ENCODE data around the gene SPP1.

The SPP1 gene

DNA sequence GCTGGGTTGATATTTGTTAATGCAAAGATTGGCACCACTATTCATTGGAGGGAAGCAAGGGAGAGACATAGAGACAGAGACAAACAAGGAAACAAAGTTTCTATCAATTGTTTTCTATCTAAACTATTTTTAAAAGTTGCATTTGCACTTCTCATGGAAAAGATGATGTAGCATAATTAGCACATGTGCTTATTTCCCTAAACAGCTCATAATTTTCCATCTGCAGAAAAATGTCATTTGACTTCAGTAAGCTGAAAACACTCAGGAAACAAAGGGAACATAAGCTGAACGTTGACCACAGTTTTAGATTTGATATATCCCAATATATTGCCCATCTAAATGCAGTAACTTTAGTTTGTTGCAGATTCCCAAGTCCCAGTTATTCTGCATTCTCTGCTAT, 18.5 kb upstream of the SPP1 start:
- DNase-seq: no peak

DNA sequence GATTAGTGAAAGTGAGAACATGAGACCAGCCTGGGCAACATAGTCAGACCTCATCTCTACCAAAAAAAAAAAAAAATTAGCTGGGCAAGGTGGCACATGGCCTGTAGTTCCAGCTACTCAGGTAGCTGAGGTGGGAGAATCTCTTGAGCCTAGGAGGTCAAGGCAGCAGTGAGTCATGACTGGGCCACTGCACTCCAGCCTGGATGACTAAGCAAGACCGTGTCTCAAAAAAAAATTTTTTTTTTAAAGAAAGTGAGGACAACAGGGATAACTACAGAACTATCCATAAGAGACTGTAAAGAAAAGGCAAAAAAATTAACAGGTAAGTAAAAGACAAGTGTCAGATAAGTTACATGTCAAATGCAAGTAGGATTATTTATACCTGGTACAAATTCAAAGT, 13.5 kb upstream of the SPP1 start:
- no peak for DNase-seq

DNA sequence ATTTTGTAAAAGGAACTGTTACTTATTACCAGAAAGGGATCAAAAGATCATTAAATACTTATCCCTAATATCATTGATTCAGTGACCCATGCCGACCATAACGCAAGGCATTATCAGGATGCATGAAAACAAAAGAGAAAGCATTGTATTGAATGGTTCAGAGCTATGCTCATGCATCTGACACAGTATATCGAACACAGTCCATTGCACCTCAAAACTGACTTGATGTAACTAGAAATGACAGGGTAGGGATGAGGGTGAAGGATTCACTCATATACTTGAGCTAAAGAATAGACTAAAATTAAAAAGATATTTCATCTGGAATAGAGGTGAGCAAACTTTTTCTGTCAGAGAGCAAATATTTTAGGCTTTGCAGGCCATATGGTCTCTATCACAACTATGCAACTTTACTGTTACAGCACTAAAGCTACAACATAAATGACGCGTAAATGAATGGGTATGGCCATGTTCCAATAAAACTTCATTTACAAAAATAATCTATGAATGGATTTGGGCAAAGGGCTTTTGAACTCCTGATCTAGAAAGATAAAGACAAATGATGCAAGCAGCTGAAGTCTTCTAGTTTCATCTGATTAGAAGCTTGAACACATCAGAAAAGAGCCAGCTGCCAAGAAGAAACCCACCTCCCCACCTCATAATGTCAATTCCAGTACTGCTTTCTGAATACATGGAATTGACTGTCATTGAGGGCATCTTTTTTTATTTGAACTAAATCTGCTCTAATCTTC, 12.9 kb upstream of the SPP1 start:
- no peak for DNase-seq

DNA sequence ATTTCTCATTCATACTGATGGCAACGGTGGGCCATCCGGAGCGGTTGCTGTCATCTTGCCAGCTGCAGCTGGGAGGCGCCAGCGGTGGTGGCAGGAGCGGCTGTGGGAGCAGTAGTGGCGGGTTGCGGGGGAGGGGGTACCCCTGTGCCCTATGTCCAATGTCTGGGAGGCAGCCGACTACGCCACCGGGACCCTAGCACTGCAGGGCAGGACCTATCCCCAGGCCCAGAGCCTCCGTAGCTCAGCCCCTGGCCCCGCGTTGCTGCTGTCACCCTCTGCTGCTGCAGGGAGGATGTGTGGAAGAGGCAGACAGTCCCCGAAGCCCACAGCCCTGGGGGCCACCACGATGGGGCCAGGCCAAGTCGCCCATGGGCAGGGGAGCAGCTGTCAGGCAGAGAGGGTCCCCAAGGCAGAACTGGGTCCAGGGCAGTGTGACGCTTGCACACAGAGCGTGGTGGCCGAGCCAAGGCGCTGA, 10.0 kb upstream of the SPP1 start:
- no peak for DNase-seq

DNA sequence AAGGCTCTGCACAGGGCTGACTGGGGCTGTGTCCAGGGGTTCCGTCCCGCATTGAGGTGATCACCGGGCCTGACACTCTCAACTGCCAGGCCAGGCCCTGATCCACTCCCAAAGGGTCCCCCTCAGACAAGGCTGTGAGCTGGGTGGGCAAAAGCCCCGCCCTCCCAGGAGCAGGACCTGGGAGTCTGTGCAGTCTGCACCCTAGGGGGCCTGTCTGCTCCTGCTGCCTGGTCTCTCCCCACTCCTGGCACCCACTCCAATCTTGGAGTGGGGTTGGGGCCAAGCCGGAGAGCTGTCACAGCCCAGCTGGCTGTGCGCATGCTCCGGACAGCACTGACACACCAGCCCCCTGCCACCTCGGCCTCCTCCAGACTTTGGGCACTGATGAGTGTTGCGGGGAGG, 9.4 kb upstream of the SPP1 start:
- DNase-seq: no peak

GRCh38 chr4:87967193-87967592, 8.3 kb upstream of the SPP1 start:
- no peak for DNase-seq

GRCh38 chr4:87970121-87970520, 5.4 kb upstream of the SPP1 start:
- no peak for DNase-seq

- no peak for DNase-seq
These were observed 3.6 kb upstream of the SPP1 start for GRCh38 chr4:87971866-87972265.

- no peak for DNase-seq
These were observed 2.0 kb upstream of the SPP1 start for GRCh38 chr4:87973283-87974169.

GRCh38 chr4:87974856-87975462, 555 bp upstream of the SPP1 start:
- no peak for DNase-seq

DNA sequence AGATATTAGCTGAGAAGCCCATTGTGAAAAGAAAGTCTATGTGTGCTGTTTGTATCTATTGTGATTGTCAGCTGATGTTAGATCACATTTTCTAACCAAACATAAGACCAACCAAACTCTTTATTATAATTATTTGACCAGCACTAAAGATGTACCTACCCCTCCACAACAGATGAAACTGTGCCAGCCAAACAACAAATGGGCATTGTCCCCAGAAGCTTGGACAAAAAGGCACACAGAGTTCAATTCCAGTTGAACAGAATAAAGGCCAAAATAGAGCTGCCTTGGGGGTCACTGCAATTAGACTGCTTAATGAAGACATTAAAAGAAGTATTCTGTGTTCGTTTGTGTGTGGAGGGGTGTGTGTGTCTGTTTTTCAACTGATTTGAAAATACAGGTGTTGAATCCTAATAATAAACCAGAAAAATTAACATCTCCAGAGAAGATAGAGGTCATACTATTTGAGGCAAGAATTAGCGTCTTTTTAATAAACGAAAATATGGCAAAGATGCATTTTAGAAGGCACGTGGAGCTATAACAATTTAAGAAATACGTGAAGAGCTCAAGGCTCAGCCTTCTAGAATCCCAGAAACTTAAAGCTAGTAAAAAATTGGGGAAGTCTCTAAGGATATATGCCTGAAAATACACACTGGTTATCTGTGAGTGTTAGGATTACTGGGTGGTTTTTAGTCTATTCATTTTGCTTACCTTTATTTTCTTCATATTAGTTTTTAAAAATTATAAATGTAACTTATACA, 2.2 kb downstream of the SPP1 start:
- no peak for DNase-seq

GRCh38 chr4:87978681-87979080, 3.2 kb downstream of the SPP1 start:
- no peak for DNase-seq

DNA sequence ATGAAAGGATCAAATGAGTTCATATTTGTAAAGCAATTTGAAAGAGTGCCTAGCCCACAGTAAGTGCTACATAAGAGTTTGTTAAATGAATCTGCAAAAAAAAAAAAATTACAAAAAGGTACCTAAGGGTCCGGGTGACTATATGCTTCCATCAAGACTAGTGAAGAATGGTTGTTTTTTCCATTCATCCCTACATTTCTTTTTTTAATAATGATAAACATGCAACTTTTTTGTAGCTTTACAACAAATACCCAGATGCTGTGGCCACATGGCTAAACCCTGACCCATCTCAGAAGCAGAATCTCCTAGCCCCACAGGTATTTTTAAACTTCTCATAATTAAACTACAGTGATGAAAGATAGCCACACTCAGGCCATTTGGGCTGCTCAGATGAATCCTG, 4.3 kb downstream of the SPP1 start:
- DNase-seq: no peak

DNA sequence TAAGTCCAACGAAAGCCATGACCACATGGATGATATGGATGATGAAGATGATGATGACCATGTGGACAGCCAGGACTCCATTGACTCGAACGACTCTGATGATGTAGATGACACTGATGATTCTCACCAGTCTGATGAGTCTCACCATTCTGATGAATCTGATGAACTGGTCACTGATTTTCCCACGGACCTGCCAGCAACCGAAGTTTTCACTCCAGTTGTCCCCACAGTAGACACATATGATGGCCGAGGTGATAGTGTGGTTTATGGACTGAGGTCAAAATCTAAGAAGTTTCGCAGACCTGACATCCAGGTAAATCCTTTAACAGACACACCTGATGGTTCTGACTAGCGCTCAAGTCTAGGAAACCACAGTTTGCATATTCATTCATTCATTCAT, 6.0 kb downstream of the SPP1 start:
- no peak for DNase-seq

GRCh38 chr4:87982036-87982435, 6.5 kb downstream of the SPP1 start:
- DNase-seq: no peak

- no peak for DNase-seq
These were observed 7.0 kb downstream of the SPP1 start for GRCh38 chr4:87982446-87983010.

- DNase-seq: no peak
These were observed 8.5 kb downstream of the SPP1 start for GRCh38 chr4:87983996-87984395.

GRCh38 chr4:87985097-87985886, 9.8 kb downstream of the SPP1 start:
- no peak for DNase-seq

GRCh38 chr4:87985887-87986200, 10.3 kb downstream of the SPP1 start:
- DNase-seq: no peak

- no peak for DNase-seq
These were observed 11.0 kb downstream of the SPP1 start for GRCh38 chr4:87986508-87986907.

GRCh38 chr4:87989765-87990164, 14.3 kb downstream of the SPP1 start:
- no peak for DNase-seq

DNA sequence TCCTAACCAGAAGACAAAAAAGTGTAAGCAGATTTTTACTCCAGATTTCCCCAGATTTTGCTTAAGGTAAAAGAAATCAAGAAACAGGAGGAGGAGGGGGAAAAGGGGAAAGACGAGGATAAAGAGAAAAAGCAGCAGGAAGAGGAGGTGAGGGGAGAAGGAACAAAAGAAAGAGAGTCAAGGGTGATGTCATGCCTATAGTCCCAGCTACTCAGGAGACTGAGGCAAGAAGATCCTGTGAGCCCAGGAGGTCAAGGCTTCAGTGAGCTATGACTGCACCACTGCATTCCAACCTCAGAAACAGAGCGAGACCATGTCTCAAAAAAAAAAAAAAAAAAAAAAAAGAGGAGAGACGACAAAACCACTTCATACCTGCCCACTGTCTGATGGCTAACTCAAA, 19.9 kb downstream of the SPP1 start:
- no peak for DNase-seq

Measured in activated T-cell treated with anti-CD3 and anti-CD28 coated beads, Interleukin-2, amount 50 U/mL, for 1 hour (primary cell).